Urothelium cell line (cell line): Measurements from ENCODE around the gene SNW1.
"Not testable (repeated sequence)": the region's sequence is repeated elsewhere in the genome, so short reads cannot be mapped to it uniquely, and the experiment has no call there.

Experiments
- DNase-seq: peaks from one replicate; pipeline ENCODE4 v3.0.0; 2011; ENCODE audit warnings: low spot score, mixed read lengths
- FAIRE-seq: peaks from 2 replicates; lab custom pipeline; 2011; peaks lifted over from hg19 to GRCh38; lab: Jason Lieb, UNC

The SNW1 gene

GRCh38 chr14:77760381-77761204, at the start of gene SNW1:
TSS of gene SNW1 (minus strand) at chr14:77761156. CDS start at chr14:77761127, 29 bp downstream.
- peak; percentile 97 for DNase-seq

GRCh38 chr14:77809011-77809410, 48.1 kb upstream of the SNW1 start:
- no peak for FAIRE-seq
- DNase-seq, result no peak

More at GRCh38 chr14:77760381-77761204, at the start of gene SNW1:
- FAIRE-seq, result no peak

- DNase-seq, result no peak
- FAIRE-seq, result no peak
These were observed 47.3 kb upstream of the SNW1 start for GRCh38 chr14:77808250-77808649.

GRCh38 chr14:77805706-77806105, 44.8 kb upstream of the SNW1 start:
- no peak for FAIRE-seq
- no peak for DNase-seq

GRCh38 chr14:77804592-77804991, 43.6 kb upstream of the SNW1 start:
- FAIRE-seq (no peak), DNase-seq (no peak)

- FAIRE-seq, result no peak
- DNase-seq, result no peak
These were observed 39.9 kb upstream of the SNW1 start for GRCh38 chr14:77800814-77801213.

- DNase-seq (peak; percentile 87), FAIRE-seq (no peak)
These were observed 39.1 kb upstream of the SNW1 start, which contains the start of gene ADCK1 for GRCh38 chr14:77799863-77800730. TSS of gene ADCK1 (plus strand) at chr14:77800109. CDS start at chr14:77818979, 18,870 bp downstream.

- not testable (repeated sequence) for DNase-seq, FAIRE-seq
These were observed 38.5 kb upstream of the SNW1 start for GRCh38 chr14:77799456-77799855.

GRCh38 chr14:77794357-77794756, 33.4 kb upstream of the SNW1 start:
- FAIRE-seq (no peak), DNase-seq (no peak)

- not testable (repeated sequence) for FAIRE-seq, DNase-seq
These were observed 32.3 kb upstream of the SNW1 start for GRCh38 chr14:77793255-77793654.

- no peak for DNase-seq
- no peak for FAIRE-seq
These were observed 30.3 kb upstream of the SNW1 start for GRCh38 chr14:77791225-77791600.

- DNase-seq (no peak), FAIRE-seq (no peak)
These were observed 29.7 kb upstream of the SNW1 start for GRCh38 chr14:77790566-77791224.

- DNase-seq (no peak), FAIRE-seq (no peak)
These were observed 25.2 kb upstream of the SNW1 start for GRCh38 chr14:77786148-77786547.

GRCh38 chr14:77782202-77782601, 21.2 kb upstream of the SNW1 start:
- DNase-seq (no peak), FAIRE-seq (no peak)

GRCh38 chr14:77773966-77774365, 13.0 kb upstream of the SNW1 start:
- FAIRE-seq, result not testable (repeated sequence)

GRCh38 chr14:77768442-77769069, 7.6 kb upstream of the SNW1 start:
- FAIRE-seq, DNase-seq: not testable (repeated sequence)

More at GRCh38 chr14:77773966-77774365, 13.0 kb upstream of the SNW1 start:
- not testable (repeated sequence) for DNase-seq

- FAIRE-seq (no peak), DNase-seq (no peak)
These were observed 3.0 kb upstream of the SNW1 start for GRCh38 chr14:77763978-77764377.

GRCh38 chr14:77763316-77763715, 2.4 kb upstream of the SNW1 start:
- no peak for DNase-seq
- FAIRE-seq, result no peak

GRCh38 chr14:77761205-77761931, 412 bp upstream of the SNW1 start:
- FAIRE-seq (no peak), DNase-seq (peak; percentile 53)
